GM18951 (cell line): Measurements from ENCODE around the gene CFAP97.

ENCODE experiments used
- POLR2A ChIP-seq: IDR thresholded peaks from 4 replicates; pipeline ENCODE4 v1.6.1; 2011; ENCODE audit warnings: mild to moderate bottlenecking; ENCODE audit not compliant: insufficient read length, insufficient read depth; ENCODE audit errors: extremely low read depth
- in situ Hi-C: fragments of 300-500 bp; cut with MboI; formaldehyde crosslinking; loops from one replicate; pipeline ENCODE4 v1.12.0; 2022; ENCODE audit warnings: low sequenced_read_pairs, mixed read lengths, inconsistent platforms; ENCODE audit not compliant: unreplicated experiment

The CFAP97 gene

DNA sequence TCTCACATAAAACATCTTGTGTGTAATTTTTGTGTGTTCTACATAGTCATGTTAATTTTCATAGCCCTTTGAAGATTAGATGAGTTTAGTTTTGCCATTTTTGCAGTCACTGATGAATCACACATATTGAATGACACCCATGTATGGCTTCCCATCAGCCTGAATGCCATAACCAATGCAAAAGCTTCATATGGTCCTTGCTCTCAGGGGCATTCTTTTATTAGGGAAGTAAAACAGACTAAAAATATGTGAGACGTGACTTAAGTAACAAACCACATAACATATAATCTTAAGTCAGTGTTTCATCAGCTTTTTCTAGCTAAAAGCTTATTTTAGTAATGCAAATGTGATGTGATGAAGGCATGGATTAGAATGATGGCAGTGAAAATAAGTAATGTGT lies 52.5 kb downstream of the CFAP97 start:
- in situ Hi-C loops = no loop called here
- TF ChIP-seq POLR2A = no peak

DNA sequence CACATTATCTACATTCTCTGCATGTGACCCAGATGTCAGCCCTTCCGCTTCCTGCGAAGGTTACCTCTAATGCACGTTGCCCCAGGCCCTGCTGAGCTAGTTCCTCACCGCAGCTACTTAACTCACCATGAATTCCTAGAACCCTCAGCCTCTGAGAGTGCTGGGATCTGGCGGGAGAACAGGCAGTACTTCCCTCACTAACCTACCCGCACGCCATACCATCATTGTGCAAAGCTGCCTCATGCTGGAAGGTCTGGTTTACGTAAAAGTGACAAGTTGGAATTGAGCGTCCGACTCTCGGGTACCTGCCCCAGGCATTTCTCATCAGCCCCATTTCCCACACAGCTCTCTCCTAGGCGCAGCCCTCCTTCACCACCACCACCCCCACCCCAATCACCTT lies 54.4 kb downstream of the CFAP97 start:
- in situ Hi-C loops = no loop called here

DNA sequence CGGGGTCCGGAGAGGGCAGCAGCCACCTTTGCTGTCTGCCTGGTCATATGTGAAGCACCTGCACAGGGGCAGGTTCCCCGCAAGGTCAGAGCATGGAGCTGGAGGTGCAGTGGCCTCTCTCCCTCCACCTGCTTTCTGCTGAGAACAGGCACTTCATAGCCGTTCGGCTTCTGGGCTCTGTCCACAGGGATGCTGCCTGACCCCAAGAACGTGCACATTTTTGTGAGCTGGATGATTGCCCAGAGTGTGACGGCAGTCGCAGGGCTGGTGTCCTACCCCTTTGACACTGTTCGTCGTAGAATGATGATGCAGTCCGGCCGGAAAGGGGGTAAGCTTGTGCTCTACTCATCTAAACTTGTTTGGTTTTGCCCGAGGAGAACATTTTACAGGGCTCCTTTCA lies 58.2 kb downstream of the CFAP97 start:
- no peak for TF ChIP-seq POLR2A
- in situ Hi-C loops = no loop called here

More for the DNA sequence above, 54.4 kb downstream of the CFAP97 start:
- TF ChIP-seq POLR2A = no peak

DNA sequence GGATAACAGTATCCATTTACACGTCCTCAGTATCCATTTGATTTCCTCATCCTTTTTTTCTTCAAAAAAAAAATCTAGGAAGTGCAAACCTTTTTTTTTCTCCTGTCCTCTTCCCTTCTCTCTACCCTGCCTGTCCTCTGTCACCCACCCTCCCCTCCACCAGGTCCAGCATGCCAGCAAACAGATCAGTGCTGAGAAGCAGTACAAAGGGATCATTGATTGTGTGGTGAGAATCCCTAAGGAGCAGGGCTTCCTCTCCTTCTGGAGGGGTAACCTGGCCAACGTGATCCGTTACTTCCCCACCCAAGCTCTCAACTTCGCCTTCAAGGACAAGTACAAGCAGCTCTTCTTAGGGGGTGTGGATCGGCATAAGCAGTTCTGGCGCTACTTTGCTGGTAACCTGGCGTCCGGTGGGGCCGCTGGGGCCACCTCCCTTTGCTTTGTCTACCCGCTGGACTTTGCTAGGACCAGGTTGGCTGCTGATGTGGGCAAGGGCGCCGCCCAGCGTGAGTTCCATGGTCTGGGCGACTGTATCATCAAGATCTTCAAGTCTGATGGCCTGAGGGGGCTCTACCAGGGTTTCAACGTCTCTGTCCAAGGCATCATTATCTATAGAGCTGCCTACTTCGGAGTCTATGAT lies 59.1 kb downstream of the CFAP97 start:
- TF ChIP-seq POLR2A = no peak
- in situ Hi-C loops = no loop called here

DNA sequence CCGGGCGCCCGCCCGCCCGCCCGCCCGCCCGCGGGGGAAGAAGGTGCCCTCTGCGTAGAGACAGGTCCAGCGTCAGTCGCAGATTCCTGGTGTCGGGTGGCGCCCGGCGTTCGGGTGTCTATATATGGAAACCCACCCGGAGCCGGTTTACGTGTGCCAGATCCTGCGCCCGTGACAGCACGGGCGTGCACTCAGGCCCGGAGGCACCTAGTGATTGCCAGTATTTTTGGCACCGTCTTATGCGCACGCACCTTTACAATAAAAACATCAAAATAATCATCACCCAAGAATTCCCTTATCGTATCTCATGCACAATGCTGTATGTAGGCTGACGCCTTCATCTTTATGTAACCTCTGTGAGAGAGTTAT lies 60.2 kb downstream of the CFAP97 start:
- in situ Hi-C loops = no loop called here
- no peak for TF ChIP-seq POLR2A

DNA sequence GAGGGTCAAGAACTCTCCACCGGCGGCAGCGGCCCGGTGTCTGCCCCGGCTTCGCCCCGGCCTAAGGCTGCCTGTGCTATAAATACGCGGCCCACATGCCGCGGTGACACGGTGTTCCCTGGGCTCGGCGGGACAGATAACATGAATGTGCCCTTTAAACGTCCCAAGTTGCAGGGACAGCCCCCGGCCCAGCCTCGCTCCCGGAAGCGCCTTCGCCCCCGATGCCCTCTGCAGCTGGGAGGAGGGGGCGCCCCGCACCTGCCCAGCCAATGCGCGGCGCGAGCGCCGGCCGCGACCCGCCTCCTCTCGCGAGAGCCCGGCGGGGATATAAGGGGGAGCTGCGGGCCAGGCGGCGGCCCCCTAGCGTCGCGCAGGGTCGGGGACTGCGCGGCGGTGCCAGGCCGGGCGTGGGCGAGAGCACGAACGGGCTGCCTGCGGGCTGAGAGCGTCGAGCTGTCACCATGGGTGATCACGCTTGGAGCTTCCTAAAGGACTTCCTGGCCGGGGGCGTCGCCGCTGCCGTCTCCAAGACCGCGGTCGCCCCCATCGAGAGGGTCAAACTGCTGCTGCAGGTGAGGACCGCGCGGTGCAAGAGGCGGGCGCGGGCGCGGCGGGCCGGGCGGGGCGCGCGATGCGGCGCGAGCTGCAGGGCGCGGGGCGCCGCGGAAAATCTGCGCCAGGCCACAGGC lies 60.7 kb downstream of the CFAP97 start, which contains the start of gene SLC25A4:
Gene SLC25A4 (plus strand): TSS at position 355 of the 689 bp plus-strand sequence. CDS start 107 bp downstream, at position 462.
- peak; percentile 99 for TF ChIP-seq POLR2A
- in situ Hi-C loops = no loop called here

DNA sequence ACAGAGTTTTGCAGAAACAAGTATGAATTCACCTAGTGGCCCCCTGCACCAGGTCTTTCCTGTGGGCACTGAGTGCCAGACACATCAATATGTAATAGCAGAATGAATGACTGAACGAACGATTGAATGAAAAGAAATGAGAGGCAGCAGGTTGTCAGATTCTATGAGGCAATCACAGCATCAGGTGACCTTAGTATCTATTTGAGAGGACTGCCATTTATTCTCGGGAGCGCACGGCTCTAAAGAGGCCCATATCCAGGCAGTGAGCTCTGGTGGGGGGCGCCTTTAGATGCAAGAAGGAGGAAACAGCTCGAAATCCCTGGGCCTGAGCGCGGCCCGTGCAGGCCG lies 61.3 kb downstream of the CFAP97 start:
- no peak for TF ChIP-seq POLR2A
- in situ Hi-C loops = no loop called here

DNA sequence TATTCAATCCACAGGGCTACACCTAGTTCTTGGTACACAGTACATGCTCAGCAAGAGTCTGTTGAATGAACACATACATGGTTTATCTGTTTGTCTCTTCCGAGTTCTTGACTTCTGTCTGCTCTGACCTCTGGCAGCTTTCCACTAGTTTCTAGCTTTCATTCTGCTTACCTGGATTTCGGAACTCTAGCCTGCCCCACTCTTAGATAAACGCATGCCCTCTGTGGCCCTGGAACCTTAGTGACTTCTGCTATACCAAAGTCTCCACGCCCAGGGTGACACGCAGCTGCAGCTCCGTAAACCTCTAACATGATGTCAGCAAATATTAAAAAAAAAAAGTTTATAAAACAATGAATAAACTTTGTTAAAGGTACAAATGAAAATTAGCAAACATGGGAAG lies 62.0 kb downstream of the CFAP97 start:
- TF ChIP-seq POLR2A = no peak
- in situ Hi-C loops = no loop called here

DNA sequence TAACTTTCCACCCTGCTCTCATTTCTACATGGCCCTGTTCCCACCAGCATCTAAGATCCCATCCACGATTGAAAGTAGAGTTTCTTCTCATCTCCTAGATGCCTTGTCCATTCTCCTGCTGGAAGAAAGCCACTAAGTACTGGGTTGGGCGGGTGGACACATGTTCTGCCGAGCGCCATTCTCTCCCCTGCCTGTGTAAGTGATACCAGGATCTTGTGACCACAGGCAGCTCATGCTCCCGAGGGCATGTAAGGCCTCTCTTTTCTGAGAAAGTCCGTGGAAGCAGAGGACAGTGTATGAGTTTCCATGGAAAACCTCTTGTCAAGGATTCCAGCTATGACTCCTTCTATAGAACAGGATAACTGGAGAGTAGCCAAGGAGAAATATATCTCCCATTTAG lies 64.1 kb downstream of the CFAP97 start:
- in situ Hi-C loops = no loop called here
- no peak for TF ChIP-seq POLR2A

DNA sequence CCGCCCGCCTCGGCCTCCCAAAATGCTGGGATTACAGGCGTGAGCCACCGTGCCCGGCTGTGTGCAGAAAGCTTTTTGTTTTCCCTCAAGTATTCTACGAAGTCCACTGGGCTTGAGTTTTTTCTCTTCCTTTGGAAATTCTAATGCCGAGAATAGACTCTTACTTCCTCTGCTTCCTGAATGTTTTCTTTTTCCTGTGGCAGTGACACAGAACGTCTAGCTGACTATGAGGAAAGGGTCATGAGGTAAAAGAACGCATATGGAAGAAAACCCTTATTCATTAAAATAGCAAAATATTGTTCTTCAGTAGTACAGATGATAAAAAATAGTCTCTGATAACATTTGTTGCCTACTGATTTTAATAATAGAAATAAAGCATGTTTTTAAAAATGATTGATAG lies 65.6 kb downstream of the CFAP97 start:
- in situ Hi-C loops = no loop called here
- no peak for TF ChIP-seq POLR2A

DNA sequence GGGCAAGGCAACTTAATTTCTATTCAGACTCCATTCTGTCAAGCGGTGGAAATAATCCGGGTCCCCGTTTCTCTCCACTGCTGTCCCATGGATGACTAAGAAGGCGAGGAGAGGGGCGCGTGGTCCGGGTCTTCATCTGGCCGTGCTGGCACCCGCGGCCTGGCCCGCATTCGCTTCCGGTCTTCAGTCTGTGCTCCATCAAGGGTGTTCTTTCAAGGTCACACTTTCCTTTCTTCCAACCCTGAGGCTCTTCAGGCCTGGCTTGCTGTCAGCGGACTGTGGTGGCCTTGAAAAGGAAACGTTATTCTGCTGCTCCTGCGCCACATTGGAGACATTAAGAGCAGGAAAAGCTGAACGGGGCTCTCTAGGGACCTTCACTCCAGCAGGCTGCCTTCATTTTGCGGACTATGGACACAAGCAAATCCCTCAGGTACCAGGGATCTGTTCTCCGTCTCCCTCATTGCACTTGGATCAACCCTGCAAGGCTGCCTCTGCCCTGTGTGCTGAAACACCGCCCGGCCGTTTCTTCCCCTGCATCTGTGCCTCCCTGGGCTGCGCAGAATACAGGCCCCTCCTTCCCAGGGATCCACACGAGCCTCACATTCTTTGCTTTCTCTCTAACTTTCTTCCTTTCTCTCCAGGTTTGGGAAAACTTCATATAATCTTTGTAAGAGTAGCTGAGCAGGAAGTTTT lies 66.4 kb downstream of the CFAP97 start:
- TF ChIP-seq POLR2A = no peak
- in situ Hi-C loops = no loop called here

DNA sequence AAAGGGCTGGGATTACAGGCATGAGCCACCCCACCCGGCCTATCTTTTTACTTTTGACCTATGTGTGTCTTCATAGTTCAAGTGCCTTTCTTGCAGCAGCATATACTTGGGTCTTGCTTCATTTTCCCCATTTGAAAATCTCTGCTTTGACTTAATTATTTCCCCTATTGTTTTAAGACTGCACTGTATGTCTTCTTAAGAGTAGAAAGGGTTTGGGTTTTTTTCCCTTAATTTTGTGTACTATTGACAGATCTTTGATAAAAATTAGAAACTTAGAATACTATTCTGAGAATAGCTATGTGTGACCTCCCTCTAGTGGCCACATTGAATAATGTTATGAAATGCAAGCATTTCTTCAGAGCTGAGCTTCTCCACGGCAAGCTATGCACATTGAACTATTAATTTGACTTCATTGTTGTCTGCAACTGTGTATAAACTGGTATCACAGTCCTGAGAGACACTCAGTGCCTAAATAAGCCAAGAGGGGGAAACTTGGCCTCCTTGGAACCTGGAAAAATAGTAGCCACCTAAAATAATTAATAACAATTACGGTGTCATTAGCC lies 69.4 kb downstream of the CFAP97 start:
- TF ChIP-seq POLR2A = no peak
- in situ Hi-C loops = no loop called here

DNA sequence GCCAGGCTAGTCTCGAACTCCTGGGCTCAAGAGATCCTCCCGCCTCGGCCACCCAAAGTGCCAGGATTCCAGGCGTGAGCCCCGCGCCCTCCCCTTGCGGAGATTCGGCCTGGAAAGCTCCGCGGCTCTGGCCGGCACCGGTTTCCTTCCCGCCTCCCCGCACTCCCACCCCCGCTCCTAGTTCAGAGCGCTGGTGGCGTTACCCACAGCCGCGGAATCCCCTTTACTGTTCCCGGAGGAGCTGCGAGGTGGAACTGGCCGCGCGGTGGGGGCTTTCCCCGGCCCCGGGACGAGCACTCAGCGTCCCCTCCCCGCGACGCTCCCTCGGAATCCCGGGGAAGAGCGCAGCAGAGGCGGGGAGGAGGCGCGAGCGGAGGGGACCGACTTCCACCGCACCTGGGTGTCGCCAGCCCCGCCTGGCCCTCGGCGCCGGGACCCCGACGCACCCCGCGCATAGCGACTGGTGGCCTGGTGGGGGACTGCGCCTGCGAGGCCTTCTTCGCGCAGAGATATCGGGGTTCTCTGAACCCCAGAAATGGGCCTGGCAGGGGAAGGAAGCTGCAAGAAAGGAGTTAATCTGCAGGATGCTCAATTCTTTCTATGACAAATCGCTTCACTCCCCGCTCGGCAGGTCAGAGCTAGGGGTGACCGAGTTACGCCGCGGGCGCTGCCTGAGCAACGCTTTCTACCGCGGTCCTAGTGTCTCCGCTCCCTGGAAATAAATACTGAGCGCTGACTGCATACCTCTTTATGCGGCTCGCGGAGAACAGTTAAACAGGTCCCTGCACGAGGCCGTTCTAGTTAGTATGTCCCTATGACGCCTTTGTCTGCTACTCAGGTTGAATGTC lies 75.3 kb downstream of the CFAP97 start:
- TF ChIP-seq POLR2A = no peak
- in situ Hi-C loops = no loop called here
